Astrocyte (in vitro differentiated cells and primary cell): ENCODE measurements around the gene NCAPH2. TPM values are rescaled to one million over a fixed set of nuclear protein-coding genes. Genes with fewer than 3 reads are reported as not detected.
A peak's percentile ranks its signal among the peaks of the same experiment; 100 is the strongest.

ENCODE experiments used
- DNase-seq: peaks from one replicate; pipeline ENCODE4 v3.0.0-alpha.2; 2010; ENCODE audit warnings: low read depth
- FAIRE-seq: peaks from 2 replicates; lab custom pipeline; 2011; peaks lifted over from hg19 to GRCh38; lab: Jason Lieb, UNC
- H2AFZ ChIP-seq: 2 replicates; pipeline ENCODE4 v1.6.0; 2012; ENCODE audit warnings: low read depth, low read length, inconsistent platforms
- H3K27ac ChIP-seq: 2 replicates; pipeline ENCODE4 v1.5.1; 2011; ENCODE audit warnings: low read depth, low read length, inconsistent platforms
- H3K27me3 ChIP-seq: 2 replicates; pipeline ENCODE4 v1.6.0; 2011; ENCODE audit warnings: low read length, inconsistent platforms; ENCODE audit not compliant: insufficient read depth
- H3K36me3 ChIP-seq: 2 replicates; pipeline ENCODE4 v1.5.1; 2011; ENCODE audit warnings: low read length, inconsistent platforms; ENCODE audit not compliant: insufficient read depth
- H3K4me1 ChIP-seq: 2 replicates; pipeline ENCODE4 v1.5.1; 2011; ENCODE audit warnings: low read length, inconsistent platforms; ENCODE audit not compliant: insufficient read depth
- H3K4me2 ChIP-seq: 2 replicates; pipeline ENCODE4 v1.6.0; 2012; ENCODE audit warnings: low read length, inconsistent platforms
- H3K4me3 ChIP-seq: 2 replicates; pipeline ENCODE4 v1.5.1; 2011; ENCODE audit warnings: low read depth, mild to moderate bottlenecking, low read length, inconsistent platforms; ENCODE audit not compliant: insufficient read depth
- H3K79me2 ChIP-seq: 2 replicates; pipeline ENCODE4 v1.6.0; 2012; ENCODE audit warnings: mild to moderate bottlenecking, low read length, inconsistent platforms; ENCODE audit not compliant: insufficient read depth
- H3K9ac ChIP-seq: 2 replicates; pipeline ENCODE4 v1.6.0; 2012; ENCODE audit warnings: mild to moderate bottlenecking, low read length, inconsistent platforms
- H3K9me3 ChIP-seq: 2 replicates; pipeline ENCODE4 v1.5.1; 2012; ENCODE audit warnings: low read depth, mild to moderate bottlenecking, low read length, inconsistent platforms; ENCODE audit not compliant: insufficient read depth
- H4K20me1 ChIP-seq: 2 replicates; pipeline ENCODE4 v1.6.0; 2012; ENCODE audit warnings: low read length, inconsistent platforms; ENCODE audit not compliant: insufficient read depth
- H3K27ac Mint-ChIP-seq: one replicate; pipeline ENCODE4 v1.8.0; 2021; ENCODE audit warnings: mild to moderate bottlenecking, mixed read lengths; ENCODE audit not compliant: unreplicated experiment
- H3K27me3 Mint-ChIP-seq: one replicate; pipeline ENCODE4 v1.8.0; 2021; ENCODE audit warnings: low read depth, mixed read lengths; ENCODE audit not compliant: unreplicated experiment
- H3K36me3 Mint-ChIP-seq: one replicate; pipeline ENCODE4 v1.8.0; 2021; ENCODE audit warnings: low read depth, mixed read lengths; ENCODE audit not compliant: unreplicated experiment
- H3K4me1 Mint-ChIP-seq: one replicate; pipeline ENCODE4 v1.8.0; 2021; ENCODE audit warnings: low read depth, mixed read lengths; ENCODE audit not compliant: unreplicated experiment
- H3K4me3 Mint-ChIP-seq: one replicate; pipeline ENCODE4 v1.8.0; 2021; ENCODE audit warnings: mild to moderate bottlenecking, moderate library complexity, mixed read lengths; ENCODE audit not compliant: unreplicated experiment
- H3K9me3 Mint-ChIP-seq: one replicate; pipeline ENCODE4 v1.8.0; 2021; ENCODE audit warnings: mild to moderate bottlenecking, mixed read lengths; ENCODE audit not compliant: unreplicated experiment
- CTCF ChIP-seq: IDR thresholded peaks from 2 replicates; pipeline ENCODE4 v1.5.1; 2011; ENCODE audit warnings: low read depth, mild to moderate bottlenecking, inconsistent platforms, low read length, moderate library complexity; ENCODE audit not compliant: insufficient read depth
- EZH2 ChIP-seq: IDR thresholded peaks from 2 replicates; pipeline ENCODE4 v1.6.1; 2012; ENCODE audit warnings: mild to moderate bottlenecking, low read length, inconsistent platforms; ENCODE audit not compliant: insufficient read depth
- total RNA-seq: library from RNA; stranded (reverse); gene quantifications from 2 replicates; pipeline ENCODE4 v1.2.1, GENCODE V29; 2021

Gene NCAPH2
- total RNA-seq, 1 donor from 2014 or later, result 25.6 TPM

- Histone ChIP-seq H3K79me2 (peaks cover 8% of the 10 kb centered on the region), H3K4me2 (peak overlapping the region; percentile 70), H3K4me1 (peaks cover 18% of the 10 kb centered on the region), H3K4me3 (peak overlapping the region; percentile 17), H4K20me1 (peaks cover 17% of the 10 kb centered on the region), H3K9ac (no peak overlapping the region), H3K36me3 (no peaks in the 10 kb centered on the region), H2AFZ (no peak overlapping the region), H3K27me3 (peaks cover 30% of the 10 kb centered on the region), H3K27ac (no peak overlapping the region), H3K9me3 (no peaks in the 10 kb centered on the region)
- DNase-seq (peak; percentile 64), FAIRE-seq (no peak)
- H3K36me3 Mint-ChIP-seq, result peaks cover 2% of the 10 kb centered on the region
- peaks cover 7% of the 10 kb centered on the region for H3K9me3 Mint-ChIP-seq
- peaks cover 9% of the 10 kb centered on the region for H3K27me3 Mint-ChIP-seq
- no peaks in the 10 kb centered on the region for H3K4me1 Mint-ChIP-seq
- no peak for TF ChIP-seq EZH2
- no peak for TF ChIP-seq CTCF
- H3K27ac Mint-ChIP-seq, result no peak overlapping the region
- peak overlapping the region; percentile 66 for H3K4me3 Mint-ChIP-seq
Observed at GRCh38 chr22:50530877-50531545, 23.0 kb downstream of the NCAPH2 start.

- Histone ChIP-seq H3K27ac (no peak overlapping the region), H2AFZ (no peak overlapping the region), H3K9ac (no peak overlapping the region), H3K4me2 (peak overlapping the region; percentile 70), H3K79me2 (peaks cover 8% of the 10 kb centered on the region), H3K36me3 (no peaks in the 10 kb centered on the region), H3K4me1 (peaks cover 17% of the 10 kb centered on the region), H4K20me1 (peaks cover 17% of the 10 kb centered on the region), H3K27me3 (peaks cover 30% of the 10 kb centered on the region), H3K9me3 (no peaks in the 10 kb centered on the region), H3K4me3 (no peak overlapping the region)
- Mint-ChIP-seq H3K9me3 (peaks cover 7% of the 10 kb centered on the region), H3K36me3 (peaks cover 2% of the 10 kb centered on the region), H3K4me1 (no peaks in the 10 kb centered on the region), H3K27me3 (peaks cover 12% of the 10 kb centered on the region), H3K4me3 (no peak overlapping the region), H3K27ac (no peak overlapping the region)
- DNase-seq (no peak), FAIRE-seq (no peak)
- peak; percentile 92 for TF ChIP-seq EZH2
- no peak for TF ChIP-seq CTCF
Observed at GRCh38 chr22:50531546-50531961, 23.5 kb downstream of the NCAPH2 start.

- FAIRE-seq (no peak), DNase-seq (peak; percentile 34)
- peaks cover 2% of the 10 kb centered on the region for H3K36me3 Mint-ChIP-seq
- no peaks in the 10 kb centered on the region for H3K4me1 Mint-ChIP-seq
- no peaks in the 10 kb centered on the region for H3K36me3 ChIP-seq
- H2AFZ ChIP-seq, result no peak overlapping the region
- peaks cover 17% of the 10 kb centered on the region for H4K20me1 ChIP-seq
- no peak overlapping the region for H3K9ac ChIP-seq
- no peak overlapping the region for H3K4me3 ChIP-seq
- no peak overlapping the region for H3K27ac ChIP-seq
- peak overlapping the region; percentile 70 for H3K4me2 ChIP-seq
- H3K27ac Mint-ChIP-seq, result peak overlapping the region; percentile 69
- no peaks in the 10 kb centered on the region for H3K9me3 ChIP-seq
- H3K27me3 ChIP-seq, result peaks cover 30% of the 10 kb centered on the region
- H3K27me3 Mint-ChIP-seq, result peaks cover 12% of the 10 kb centered on the region
- H3K79me2 ChIP-seq, result peaks cover 2% of the 10 kb centered on the region
- TF ChIP-seq EZH2 (peak; percentile 13), CTCF (no peak)
- H3K4me1 ChIP-seq, result peaks cover 11% of the 10 kb centered on the region
- H3K9me3 Mint-ChIP-seq, result peaks cover 7% of the 10 kb centered on the region
- H3K4me3 Mint-ChIP-seq, result peak overlapping the region; percentile 76
Observed at GRCh38 chr22:50531962-50532674, 24.1 kb downstream of the NCAPH2 start.
